ACC112 (cell line): Measurements from ENCODE around the gene MED12.
A peak's percentile ranks its signal among the peaks of the same experiment; 100 is the strongest.
"Not testable (repeated sequence)": the region's sequence is repeated elsewhere in the genome, so short reads cannot be mapped to it uniquely, and the experiment has no call there.

Experiments
- H2AFZ ChIP-seq: fragments of 200-600 bp; sonication (generic); one replicate; pipeline ENCODE4 v1.6.0; 2017; ENCODE audit warnings: antibody characterized with exemption, low read length; ENCODE audit not compliant: unreplicated experiment
- H3K27ac ChIP-seq: fragments of 200-600 bp; sonication (generic); 2 replicates; pipeline ENCODE4 v1.5.1; 2014; ENCODE audit warnings: low read depth, mild to moderate bottlenecking, antibody characterized with exemption, low read length, moderate library complexity
- H3K27me3 ChIP-seq: fragments of 200-600 bp; sonication (generic); 2 replicates; pipeline ENCODE4 v1.6.1; 2014; ENCODE audit warnings: mild to moderate bottlenecking, antibody characterized with exemption, low read length, moderate library complexity, mixed read lengths; ENCODE audit not compliant: insufficient read depth
- H3K36me3 ChIP-seq: fragments of 200-600 bp; sonication (generic); 2 replicates; pipeline ENCODE4 v1.6.1; 2016; ENCODE audit warnings: mild to moderate bottlenecking, antibody characterized with exemption, low read length, moderate library complexity, mixed read lengths; ENCODE audit not compliant: insufficient read depth
- H3K4me1 ChIP-seq: fragments of 200-600 bp; sonication (generic); one replicate; pipeline ENCODE4 v1.6.1; 2016; ENCODE audit warnings: low read length, mixed read lengths; ENCODE audit not compliant: insufficient read depth, unreplicated experiment, control insufficient read depth
- H3K4me3 ChIP-seq: fragments of 200-600 bp; sonication (generic); 2 replicates; pipeline ENCODE4 v1.5.1; 2014; ENCODE audit warnings: mild to moderate bottlenecking, low read depth, low read length
- H3K79me2 ChIP-seq: fragments of 200-600 bp; sonication (generic); one replicate; pipeline ENCODE4 v1.6.0; 2016; ENCODE audit warnings: low read length; ENCODE audit not compliant: control insufficient read depth, unreplicated experiment, insufficient read depth

The MED12 gene

DNA sequence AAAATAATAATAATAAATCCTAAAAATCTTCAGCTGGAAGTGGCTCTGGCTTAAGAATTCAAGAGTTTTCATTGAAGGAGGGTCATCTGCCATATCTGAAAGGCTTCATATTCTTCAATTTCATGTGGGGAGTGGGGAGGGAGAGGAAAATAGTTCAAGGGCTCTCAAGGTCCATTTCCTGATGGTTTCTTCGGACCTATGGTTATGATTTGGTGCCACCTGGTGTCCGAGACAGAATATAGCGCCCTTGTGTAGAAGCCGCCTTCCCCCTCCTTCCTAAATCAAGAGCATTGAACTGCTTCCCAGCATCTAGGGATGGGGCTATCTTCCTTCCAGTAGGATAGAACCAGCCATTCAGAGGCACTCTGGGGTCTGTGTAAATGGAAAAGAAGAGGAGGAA is 60.5 kb downstream of the MED12 start:
- peaks cover 9% of the 10 kb centered on the region for H3K4me1 ChIP-seq
- no peak overlapping the region for H3K27ac ChIP-seq
- H3K79me2 ChIP-seq: no peaks in the 10 kb centered on the region
- H3K4me3 ChIP-seq: no peak overlapping the region
- no peak overlapping the region for H2AFZ ChIP-seq
- no peaks in the 10 kb centered on the region for H3K27me3 ChIP-seq
- no peaks in the 10 kb centered on the region for H3K36me3 ChIP-seq

DNA sequence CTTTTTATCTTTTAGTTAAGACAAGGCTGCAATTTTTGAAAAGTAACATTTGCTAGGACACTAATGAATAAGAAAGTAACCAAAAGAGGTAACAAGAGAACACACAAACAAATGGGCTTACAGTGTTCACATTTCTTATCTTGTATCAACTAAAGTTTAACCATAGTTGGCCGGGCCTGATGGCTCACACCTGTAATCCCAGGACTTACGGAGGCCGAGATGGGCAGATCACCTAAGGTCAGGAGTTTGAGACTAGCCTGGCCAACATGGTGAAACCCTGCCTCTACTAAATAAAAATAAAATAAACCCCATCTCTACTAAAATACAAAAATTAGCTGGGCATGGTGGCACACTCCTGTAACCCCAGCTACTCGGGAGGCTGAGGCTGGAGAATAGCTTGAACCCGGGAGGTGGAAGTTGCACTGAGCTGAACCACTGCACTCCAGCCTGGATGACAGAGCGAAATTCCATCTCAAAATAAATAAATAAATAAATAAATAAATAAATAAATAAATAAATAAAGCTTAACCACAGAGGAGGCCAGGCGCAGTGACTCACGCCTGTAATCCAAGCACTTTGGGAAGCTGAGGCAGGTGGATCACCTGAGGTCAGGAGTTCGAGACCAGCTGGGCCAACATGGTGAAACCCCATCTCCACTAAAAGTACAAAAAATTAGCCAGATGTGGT is 62.3 kb downstream of the MED12 start:
- H3K27ac ChIP-seq, H3K27me3 ChIP-seq, H3K4me1 ChIP-seq, H2AFZ ChIP-seq, H3K36me3 ChIP-seq, H3K4me3 ChIP-seq, H3K79me2 ChIP-seq: not testable (repeated sequence)

DNA sequence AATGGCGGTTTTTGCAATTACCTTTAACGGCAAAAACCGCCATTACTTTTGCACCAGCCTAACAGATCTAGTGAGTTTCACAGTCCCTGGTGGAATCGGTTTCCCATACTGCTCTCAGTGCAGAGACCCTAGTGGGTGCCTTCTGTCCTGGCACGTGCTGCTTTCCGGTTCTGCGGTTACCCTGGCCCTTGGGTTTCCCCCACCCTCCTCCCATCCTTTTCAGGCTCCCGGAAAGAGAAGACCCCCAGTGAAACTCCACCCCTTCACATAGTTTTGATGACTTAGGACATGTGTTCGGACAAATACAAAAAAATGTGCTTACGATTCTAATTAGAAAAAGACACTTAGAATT is 63.1 kb downstream of the MED12 start:
- H2AFZ ChIP-seq: peak overlapping the region; percentile 53

DNA sequence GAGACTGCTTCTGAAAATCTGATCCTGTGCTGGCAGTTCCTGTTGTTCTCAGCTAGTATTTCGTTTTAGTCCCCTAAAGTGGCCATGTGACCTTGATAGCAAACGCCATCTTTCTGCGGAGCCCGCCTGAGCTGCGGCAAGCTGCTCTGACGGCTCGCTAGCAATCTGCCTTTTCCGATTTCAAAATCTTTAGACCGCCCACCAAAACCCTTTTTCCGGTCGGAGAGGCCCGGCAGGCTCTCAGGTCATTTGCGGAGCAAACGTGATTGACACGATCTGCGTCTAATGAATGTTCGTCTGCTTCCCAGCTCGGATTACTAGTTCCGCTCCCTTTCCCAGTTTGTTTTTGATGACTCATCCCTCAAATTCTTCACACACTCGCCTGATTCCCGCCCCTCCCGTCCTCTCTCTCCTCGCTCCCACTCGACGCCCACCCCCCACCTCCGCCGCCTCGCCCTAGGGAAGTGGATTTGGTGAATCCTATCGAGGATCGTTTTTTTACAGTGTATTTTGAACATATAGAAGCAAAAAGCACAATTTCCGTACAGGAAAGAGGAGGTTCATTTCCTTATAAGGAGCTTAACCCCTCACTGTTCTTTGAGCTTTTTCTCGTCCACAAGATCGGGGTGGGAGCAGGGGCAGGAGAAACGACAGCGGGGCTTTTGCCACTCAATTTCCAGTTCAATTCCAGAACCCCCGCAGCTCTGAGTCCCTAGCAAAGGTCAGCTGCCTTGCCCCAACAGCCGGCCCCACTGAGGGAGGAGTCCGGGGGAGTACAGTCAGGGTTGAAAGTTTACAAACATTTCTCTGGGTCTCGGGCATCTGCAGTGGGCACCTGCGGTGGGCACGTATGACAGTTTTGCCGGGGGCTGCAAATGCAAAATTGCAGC is 63.8 kb downstream of the MED12 start:
- H3K27ac ChIP-seq: peak overlapping the region; percentile 89
- H3K36me3 ChIP-seq: no peaks in the 10 kb centered on the region
- peak overlapping the region; percentile 82 for H3K4me3 ChIP-seq
- peaks cover 9% of the 10 kb centered on the region for H3K4me1 ChIP-seq
- no peaks in the 10 kb centered on the region for H3K79me2 ChIP-seq
- H3K27me3 ChIP-seq: no peaks in the 10 kb centered on the region
- peak overlapping the region; percentile 81 for H2AFZ ChIP-seq

More for the DNA sequence above, 63.1 kb downstream of the MED12 start:
- peaks cover 9% of the 10 kb centered on the region for H3K4me1 ChIP-seq
- H3K27ac ChIP-seq: peak overlapping the region; percentile 89
- H3K36me3 ChIP-seq: no peaks in the 10 kb centered on the region
- peak overlapping the region; percentile 82 for H3K4me3 ChIP-seq
- no peaks in the 10 kb centered on the region for H3K79me2 ChIP-seq
- no peaks in the 10 kb centered on the region for H3K27me3 ChIP-seq

DNA sequence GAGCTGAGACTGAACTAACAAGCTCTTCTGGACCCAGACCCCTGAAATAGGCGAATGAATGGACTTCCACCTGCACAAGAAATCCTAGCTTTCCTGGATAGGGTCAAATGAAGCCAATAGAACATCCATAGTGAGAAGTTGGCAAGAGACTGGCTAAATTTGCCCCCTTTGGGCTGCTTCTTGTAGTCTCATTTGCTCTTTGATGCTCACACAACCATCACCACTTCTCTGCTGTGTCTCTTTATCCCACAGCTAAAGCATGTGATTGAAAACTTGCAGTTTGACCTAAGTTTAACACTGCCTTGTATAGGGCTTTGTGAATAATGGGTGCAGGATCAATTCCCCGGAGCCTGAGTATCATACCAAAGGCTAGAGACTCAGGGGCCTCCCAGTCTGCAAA is 64.5 kb downstream of the MED12 start:
- no peaks in the 10 kb centered on the region for H3K27me3 ChIP-seq
- H3K36me3 ChIP-seq: no peaks in the 10 kb centered on the region
- peaks cover 9% of the 10 kb centered on the region for H3K4me1 ChIP-seq
- no peak overlapping the region for H3K27ac ChIP-seq
- no peaks in the 10 kb centered on the region for H3K79me2 ChIP-seq
- H3K4me3 ChIP-seq: peak overlapping the region; percentile 82
- no peak overlapping the region for H2AFZ ChIP-seq

DNA sequence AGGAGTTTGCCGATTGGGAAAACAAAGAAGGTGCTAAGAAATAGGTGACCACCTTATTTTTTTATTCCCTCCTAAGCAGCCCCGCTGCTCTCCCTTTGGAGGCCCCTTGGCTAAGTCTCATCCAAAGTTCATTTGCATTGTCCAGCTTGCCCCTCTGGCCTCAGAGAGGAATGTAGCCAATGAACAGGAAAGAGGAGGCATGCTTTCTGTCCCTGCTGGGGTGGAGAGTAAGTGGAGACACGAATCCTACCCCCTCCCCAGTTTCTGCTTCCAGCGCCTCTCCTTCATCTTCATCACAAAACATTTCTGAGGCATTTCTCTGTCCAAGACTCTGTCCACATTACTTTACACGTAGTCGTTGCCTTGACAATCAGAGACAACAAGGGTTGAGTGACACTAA is 64.9 kb downstream of the MED12 start:
- Histone ChIP-seq H3K27ac (no peak overlapping the region), H3K79me2 (no peaks in the 10 kb centered on the region), H3K36me3 (no peaks in the 10 kb centered on the region), H3K4me1 (peaks cover 9% of the 10 kb centered on the region), H3K4me3 (no peak overlapping the region), H3K27me3 (no peaks in the 10 kb centered on the region), H2AFZ (no peak overlapping the region)

DNA sequence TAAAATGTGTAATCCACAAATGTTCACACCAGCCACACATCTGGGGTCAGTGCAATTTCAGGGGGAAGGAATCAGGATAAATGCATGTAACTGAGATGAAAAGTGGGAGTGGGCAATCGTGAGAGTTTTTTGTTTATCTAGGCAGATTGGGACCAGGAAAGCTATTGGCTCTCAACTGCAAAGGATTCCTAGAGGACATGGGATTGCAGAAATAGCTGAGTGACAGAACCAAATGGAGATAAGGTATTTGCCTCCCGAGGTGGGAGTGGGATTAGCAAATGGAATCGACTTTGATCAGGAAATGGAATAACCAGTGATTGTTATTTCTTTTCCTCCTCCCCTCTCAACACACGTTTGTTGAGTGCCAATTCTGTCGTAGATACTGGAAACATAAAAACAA is 65.7 kb downstream of the MED12 start:
- H2AFZ ChIP-seq: no peak overlapping the region
- no peaks in the 10 kb centered on the region for H3K36me3 ChIP-seq
- no peak overlapping the region for H3K27ac ChIP-seq
- H3K4me1 ChIP-seq: peaks cover 9% of the 10 kb centered on the region
- no peaks in the 10 kb centered on the region for H3K79me2 ChIP-seq
- H3K27me3 ChIP-seq: no peaks in the 10 kb centered on the region
- H3K4me3 ChIP-seq: no peak overlapping the region

DNA sequence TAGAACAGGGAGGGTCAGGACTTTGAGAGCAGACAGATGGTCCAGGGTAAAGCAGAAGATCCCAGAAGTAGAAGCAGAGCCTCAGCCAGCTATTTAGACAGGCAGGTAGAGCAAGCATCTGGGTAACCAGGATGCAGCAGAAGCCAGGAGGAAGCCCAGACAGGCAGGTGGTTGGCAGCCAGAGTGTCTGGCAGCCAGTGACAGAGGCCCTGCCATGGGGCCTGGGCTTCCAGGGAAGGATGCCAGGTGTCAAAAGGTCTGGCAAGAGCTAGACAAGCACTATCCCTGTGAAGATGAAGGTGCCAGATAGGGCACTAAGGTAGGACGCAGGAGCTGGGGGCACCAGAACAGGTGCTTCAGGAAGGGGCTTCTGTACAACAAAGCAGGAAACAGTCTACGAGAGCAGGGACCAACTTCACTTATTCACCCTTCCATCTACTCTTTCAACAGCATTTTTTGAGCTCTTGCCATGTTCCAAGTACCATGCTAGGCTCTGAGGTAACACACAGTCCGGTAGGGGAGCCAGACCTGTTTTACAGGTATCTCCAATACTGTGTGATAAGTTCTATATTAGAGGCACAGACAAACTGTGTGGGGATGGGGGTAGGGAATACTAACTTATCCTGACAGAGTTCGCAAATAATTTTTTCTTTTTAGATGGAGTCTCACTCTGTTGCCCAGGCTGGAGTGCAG is 66.6 kb downstream of the MED12 start:
- Histone ChIP-seq H3K36me3 (no peaks in the 10 kb centered on the region), H3K27me3 (no peaks in the 10 kb centered on the region), H3K27ac (no peak overlapping the region), H3K4me3 (no peak overlapping the region), H2AFZ (no peak overlapping the region), H3K4me1 (peaks cover 9% of the 10 kb centered on the region), H3K79me2 (no peaks in the 10 kb centered on the region)

DNA sequence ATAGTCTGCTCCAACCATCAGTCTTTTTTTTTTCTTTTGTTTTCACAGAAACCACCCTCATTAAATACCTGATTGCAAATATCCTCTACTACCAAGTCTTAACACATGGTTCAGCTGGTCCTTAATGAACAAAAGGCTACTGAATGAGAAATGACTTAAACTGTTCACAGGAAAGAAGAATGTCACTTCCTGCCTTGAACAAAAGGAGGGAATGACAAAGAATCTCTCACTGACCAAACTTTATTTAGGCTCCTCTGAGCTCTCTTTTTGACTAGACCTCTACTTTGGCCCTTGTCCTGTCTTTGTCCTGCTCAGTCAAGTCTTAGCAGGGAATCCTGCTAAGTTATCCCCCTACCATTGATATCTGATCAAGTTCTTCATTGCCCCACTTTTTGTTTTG is 72.9 kb downstream of the MED12 start:
- Histone ChIP-seq H3K36me3 (no peaks in the 10 kb centered on the region), H3K4me1 (no peaks in the 10 kb centered on the region), H3K79me2 (no peaks in the 10 kb centered on the region), H3K27me3 (no peaks in the 10 kb centered on the region), H3K4me3 (no peak overlapping the region), H2AFZ (no peak overlapping the region), H3K27ac (no peak overlapping the region)
